SJCRH30 (cell line): Measurements from ENCODE around the gene DISC1. TPM values are rescaled to one million over a fixed set of nuclear protein-coding genes. Genes with fewer than 3 reads are reported as not detected.

Experiments used
- DNase-seq, 2 experiments: peaks; one replicate each; pipeline ENCODE4 v3.0.0-alpha.2; 2015 to 2020
- H3K27ac ChIP-seq: fragments of 250-450 bp; sonication (Bioruptor Pico); 2 replicates; pipeline ENCODE4 v1.5.1; 2020; ENCODE audit warnings: mild to moderate bottlenecking, moderate library complexity
- H3K27me3 ChIP-seq: fragments of 250-450 bp; sonication (Bioruptor Pico); 2 replicates; pipeline ENCODE4 v1.5.1; 2020; ENCODE audit warnings: mild to moderate bottlenecking, moderate library complexity
- H3K36me3 ChIP-seq: fragments of 250-450 bp; sonication (Bioruptor Pico); 2 replicates; pipeline ENCODE4 v1.5.1; 2020; ENCODE audit warnings: mild to moderate bottlenecking, moderate library complexity
- H3K4me1 ChIP-seq: fragments of 250-450 bp; sonication (Bioruptor Pico); 2 replicates; pipeline ENCODE4 v1.5.1; 2020; ENCODE audit warnings: mild to moderate bottlenecking, moderate library complexity
- H3K4me3 ChIP-seq: fragments of 250-450 bp; sonication (Bioruptor Pico); 2 replicates; pipeline ENCODE4 v1.5.1; 2020; ENCODE audit warnings: mild to moderate bottlenecking, moderate library complexity
- H3K9me3 ChIP-seq: fragments of 250-450 bp; sonication (Bioruptor Pico); replicated peaks from 2 replicates; pipeline ENCODE4 v1.5.1; 2020; ENCODE audit warnings: mild to moderate bottlenecking, moderate library complexity
- total RNA-seq: library from RNA; depleted of rRNA; stranded (reverse); fragments of >200 nt; shearing (Covaris generic); gene quantifications from 2 replicates; pipeline ENCODE4 v1.2.3, GENCODE V29; 2014

Gene DISC1
- total RNA-seq, 1 experiment from 2014 or later: 5.3 TPM

GRCh38 chr1:231702804-231703203 is 76.2 kb downstream of the DISC1 start:
- Histone ChIP-seq H3K4me3 (no peak overlapping the region), H3K9me3 (peaks cover 4% of the 10 kb centered on the region; the same call in 1 of the 2 replicates), H3K27ac (no peak overlapping the region), H3K36me3 (no peaks in the 10 kb centered on the region), H3K4me1 (no peaks in the 10 kb centered on the region), H3K27me3 (no peaks in the 10 kb centered on the region)
- DNase-seq: no peak

GRCh38 chr1:231705806-231706760 is 79.5 kb downstream of the DISC1 start:
- no peaks in the 10 kb centered on the region for H3K4me1 ChIP-seq
- H3K9me3 ChIP-seq: no peaks in the 10 kb centered on the region
- H3K4me3 ChIP-seq: no peak overlapping the region
- no peak for DNase-seq
- H3K27ac ChIP-seq: no peak overlapping the region
- H3K27me3 ChIP-seq: no peaks in the 10 kb centered on the region
- H3K36me3 ChIP-seq: no peaks in the 10 kb centered on the region

- no peak overlapping the region for H3K4me3 ChIP-seq
- H3K36me3 ChIP-seq: no peaks in the 10 kb centered on the region
- no peaks in the 10 kb centered on the region for H3K4me1 ChIP-seq
- DNase-seq: no peak
- no peaks in the 10 kb centered on the region for H3K9me3 ChIP-seq
- no peaks in the 10 kb centered on the region for H3K27me3 ChIP-seq
- no peak overlapping the region for H3K27ac ChIP-seq
Observed at GRCh38 chr1:231706934-231707333, 80.3 kb downstream of the DISC1 start.

GRCh38 chr1:231707407-231707806 is 80.8 kb downstream of the DISC1 start:
- Histone ChIP-seq H3K27me3 (no peaks in the 10 kb centered on the region), H3K9me3 (no peaks in the 10 kb centered on the region), H3K4me3 (no peak overlapping the region), H3K36me3 (no peaks in the 10 kb centered on the region), H3K27ac (no peak overlapping the region), H3K4me1 (no peaks in the 10 kb centered on the region)
- no peak for DNase-seq

GRCh38 chr1:231708394-231708793 is 81.8 kb downstream of the DISC1 start:
- no peaks in the 10 kb centered on the region for H3K4me1 ChIP-seq
- H3K4me3 ChIP-seq: no peak overlapping the region
- H3K9me3 ChIP-seq: 0 out of 2 replicates have a peak, but pooled peaks cover 5% of the 10 kb centered on the region
- no peaks in the 10 kb centered on the region for H3K27me3 ChIP-seq
- H3K27ac ChIP-seq: no peak overlapping the region
- no peak for DNase-seq
- H3K36me3 ChIP-seq: no peaks in the 10 kb centered on the region

- H3K9me3 ChIP-seq: 0 out of 2 replicates have a peak, but pooled peaks cover 5% of the 10 kb centered on the region
- H3K27me3 ChIP-seq: no peaks in the 10 kb centered on the region
- no peak for DNase-seq
Observed at GRCh38 chr1:231714440-231714839, 87.8 kb downstream of the DISC1 start.

GRCh38 chr1:231715816-231716722 is 89.5 kb downstream of the DISC1 start:
- no peaks in the 10 kb centered on the region for H3K4me1 ChIP-seq
- 0 out of 2 replicates have a peak, but pooled peaks cover 5% of the 10 kb centered on the region for H3K9me3 ChIP-seq
- H3K27me3 ChIP-seq: no peaks in the 10 kb centered on the region
- H3K36me3 ChIP-seq: no peaks in the 10 kb centered on the region
- no peak overlapping the region for H3K4me3 ChIP-seq
- DNase-seq: no peak
- no peak overlapping the region for H3K27ac ChIP-seq

More at GRCh38 chr1:231714440-231714839, 87.8 kb downstream of the DISC1 start:
- Histone ChIP-seq H3K4me1 (no peaks in the 10 kb centered on the region), H3K4me3 (no peak overlapping the region), H3K27ac (no peak overlapping the region), H3K36me3 (no peaks in the 10 kb centered on the region)

- H3K27ac ChIP-seq: no peak overlapping the region
- DNase-seq: no peak
- H3K36me3 ChIP-seq: no peaks in the 10 kb centered on the region
- no peak overlapping the region for H3K4me3 ChIP-seq
- H3K27me3 ChIP-seq: no peaks in the 10 kb centered on the region
- H3K4me1 ChIP-seq: no peaks in the 10 kb centered on the region
- H3K9me3 ChIP-seq: 0 out of 2 replicates have a peak, but pooled peaks cover 5% of the 10 kb centered on the region
Observed at GRCh38 chr1:231716879-231717278, 90.3 kb downstream of the DISC1 start.

GRCh38 chr1:231719485-231720183 is 93.0 kb downstream of the DISC1 start:
- peaks cover 3% of the 10 kb centered on the region for H3K4me1 ChIP-seq
- H3K27me3 ChIP-seq: no peaks in the 10 kb centered on the region
- no peak overlapping the region for H3K27ac ChIP-seq
- DNase-seq: no peak
- H3K9me3 ChIP-seq: no peaks in the 10 kb centered on the region
- no peaks in the 10 kb centered on the region for H3K36me3 ChIP-seq
- no peak overlapping the region for H3K4me3 ChIP-seq

GRCh38 chr1:231720652-231721325 is 94.2 kb downstream of the DISC1 start:
- no peak overlapping the region for H3K27ac ChIP-seq
- no peaks in the 10 kb centered on the region for H3K27me3 ChIP-seq
- no peak for DNase-seq
- H3K9me3 ChIP-seq: no peaks in the 10 kb centered on the region
- H3K36me3 ChIP-seq: no peaks in the 10 kb centered on the region
- H3K4me3 ChIP-seq: no peak overlapping the region
- peaks cover 6% of the 10 kb centered on the region for H3K4me1 ChIP-seq

- Histone ChIP-seq H3K4me1 (peaks cover 6% of the 10 kb centered on the region), H3K36me3 (no peaks in the 10 kb centered on the region), H3K27ac (no peak overlapping the region), H3K4me3 (no peak overlapping the region), H3K9me3 (no peaks in the 10 kb centered on the region), H3K27me3 (no peaks in the 10 kb centered on the region)
- no peak for DNase-seq
Observed at GRCh38 chr1:231721436-231721835, 94.8 kb downstream of the DISC1 start.

GRCh38 chr1:231722356-231722755 is 95.8 kb downstream of the DISC1 start:
- H3K27ac ChIP-seq: no peak overlapping the region
- no peaks in the 10 kb centered on the region for H3K27me3 ChIP-seq
- no peak for DNase-seq
- no peak overlapping the region for H3K4me3 ChIP-seq
- no peaks in the 10 kb centered on the region for H3K36me3 ChIP-seq
- H3K4me1 ChIP-seq: peaks cover 6% of the 10 kb centered on the region
- H3K9me3 ChIP-seq: no peaks in the 10 kb centered on the region

- H3K27ac ChIP-seq: no peak overlapping the region
Observed at GRCh38 chr1:231723146-231723545, 96.6 kb downstream of the DISC1 start.

GRCh38 chr1:231724041-231724440 is 97.5 kb downstream of the DISC1 start:
- Histone ChIP-seq H3K4me1 (peaks cover 6% of the 10 kb centered on the region), H3K27ac (no peak overlapping the region), H3K36me3 (no peaks in the 10 kb centered on the region), H3K9me3 (no peaks in the 10 kb centered on the region), H3K4me3 (no peak overlapping the region), H3K27me3 (no peaks in the 10 kb centered on the region)
- no peak for DNase-seq

More at GRCh38 chr1:231723146-231723545, 96.6 kb downstream of the DISC1 start:
- Histone ChIP-seq H3K4me1 (peaks cover 6% of the 10 kb centered on the region), H3K36me3 (no peaks in the 10 kb centered on the region), H3K4me3 (no peak overlapping the region), H3K27me3 (no peaks in the 10 kb centered on the region), H3K9me3 (no peaks in the 10 kb centered on the region)
- DNase-seq: no peak
